T-helper 2 cell treated with Interferon-gamma antibody and Interleukin-4, amounts not matched to agents 5 μg/mL and 100 μg/mL, for 36 hours (primary cell): ENCODE results near the gene METTL13.
"Not testable (repeated sequence)": the region's sequence is repeated elsewhere in the genome, so short reads cannot be mapped to it uniquely, and the experiment has no call there.

Source experiments
- DNase-seq: peaks from one replicate; pipeline ENCODE4 v3.0.0; 2021; ENCODE audit warnings: low spot score
- H3K27ac Mint-ChIP-seq: one replicate; pipeline ENCODE4 v1.8.0; 2021; ENCODE audit warnings: mild to moderate bottlenecking, mixed read lengths
- H3K27me3 Mint-ChIP-seq: one replicate; pipeline ENCODE4 v1.8.0; 2021; ENCODE audit warnings: low read depth, mixed read lengths
- H3K36me3 Mint-ChIP-seq: one replicate; pipeline ENCODE4 v1.8.0; 2021; ENCODE audit warnings: low read depth, mixed read lengths
- H3K4me1 Mint-ChIP-seq: one replicate; pipeline ENCODE4 v1.8.0; 2021; ENCODE audit warnings: low read depth, mixed read lengths
- H3K4me3 Mint-ChIP-seq: one replicate; pipeline ENCODE4 v1.8.0; 2022; ENCODE audit warnings: mild to moderate bottlenecking, moderate library complexity, mixed read lengths
- H3K9me3 Mint-ChIP-seq: one replicate; pipeline ENCODE4 v1.8.0; 2021; ENCODE audit warnings: mixed read lengths

METTL13 gene

DNA sequence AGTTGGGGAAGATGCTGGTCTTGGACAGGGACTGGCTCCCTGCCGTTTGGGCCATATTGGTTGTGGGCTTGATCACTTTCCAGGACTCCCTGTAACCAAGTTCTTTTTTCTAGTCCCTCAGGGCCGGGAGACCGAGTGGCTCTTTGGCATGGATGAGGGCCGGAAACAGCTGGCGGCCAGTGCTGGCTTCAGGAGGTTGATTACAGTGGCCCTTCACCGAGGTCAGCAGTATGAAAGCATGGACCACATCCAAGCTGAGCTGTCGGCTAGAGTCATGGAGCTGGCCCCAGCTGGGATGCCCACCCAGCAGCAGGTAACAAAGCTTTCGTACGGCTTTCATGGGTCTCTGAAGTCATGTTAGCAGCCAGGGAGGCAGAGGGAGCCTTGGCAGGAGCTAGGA, 4.3 kb downstream of the METTL13 start:
- peak overlapping the region; percentile 64 for H3K4me3 Mint-ChIP-seq
- no peaks in the 10 kb centered on the region for H3K27me3 Mint-ChIP-seq
- peaks cover 36% of the 10 kb centered on the region for H3K4me1 Mint-ChIP-seq
- H3K36me3 Mint-ChIP-seq, result peaks cover 66% of the 10 kb centered on the region
- no peak for DNase-seq
- no peak overlapping the region for H3K27ac Mint-ChIP-seq
- H3K9me3 Mint-ChIP-seq, result no peaks in the 10 kb centered on the region

- Mint-ChIP-seq H3K27me3 (no peaks in the 10 kb centered on the region), H3K36me3 (peaks cover 68% of the 10 kb centered on the region), H3K4me1 (peaks cover 34% of the 10 kb centered on the region), H3K4me3 (no peak overlapping the region), H3K27ac (no peak overlapping the region), H3K9me3 (no peaks in the 10 kb centered on the region)
- no peak for DNase-seq
These were observed 5.1 kb downstream of the METTL13 start for GRCh38 chr1:171786534-171786933.

GRCh38 chr1:171787686-171788480, 6.4 kb downstream of the METTL13 start:
- Mint-ChIP-seq H3K9me3 (no peaks in the 10 kb centered on the region), H3K27me3 (no peaks in the 10 kb centered on the region), H3K4me1 (peaks cover 29% of the 10 kb centered on the region), H3K27ac (no peak overlapping the region), H3K36me3 (peaks cover 75% of the 10 kb centered on the region), H3K4me3 (no peak overlapping the region)
- DNase-seq, result no peak

DNA sequence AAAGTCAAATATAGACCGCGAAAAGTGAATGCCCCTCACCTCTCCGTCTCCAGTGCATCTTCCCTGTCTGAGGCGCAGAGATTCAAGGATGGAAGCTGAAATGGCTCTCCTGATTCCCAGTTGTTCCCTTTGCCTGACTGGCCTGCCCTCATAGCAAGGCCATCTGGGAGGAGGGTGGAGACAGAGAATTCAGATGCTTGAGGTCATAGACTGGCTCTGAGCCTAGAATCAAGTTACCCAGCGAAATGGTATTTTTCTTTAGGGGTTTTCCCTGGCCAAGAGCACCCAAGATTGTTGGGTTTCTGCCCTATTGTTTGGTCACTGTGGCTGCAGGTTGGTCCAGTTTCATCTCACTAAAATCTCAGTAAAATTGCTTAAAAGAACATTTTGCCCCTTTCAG, 7.2 kb downstream of the METTL13 start:
- Mint-ChIP-seq H3K27ac (no peak overlapping the region), H3K9me3 (no peaks in the 10 kb centered on the region), H3K4me3 (no peak overlapping the region), H3K27me3 (no peaks in the 10 kb centered on the region), H3K4me1 (peaks cover 22% of the 10 kb centered on the region), H3K36me3 (peaks cover 75% of the 10 kb centered on the region)
- no peak for DNase-seq

DNA sequence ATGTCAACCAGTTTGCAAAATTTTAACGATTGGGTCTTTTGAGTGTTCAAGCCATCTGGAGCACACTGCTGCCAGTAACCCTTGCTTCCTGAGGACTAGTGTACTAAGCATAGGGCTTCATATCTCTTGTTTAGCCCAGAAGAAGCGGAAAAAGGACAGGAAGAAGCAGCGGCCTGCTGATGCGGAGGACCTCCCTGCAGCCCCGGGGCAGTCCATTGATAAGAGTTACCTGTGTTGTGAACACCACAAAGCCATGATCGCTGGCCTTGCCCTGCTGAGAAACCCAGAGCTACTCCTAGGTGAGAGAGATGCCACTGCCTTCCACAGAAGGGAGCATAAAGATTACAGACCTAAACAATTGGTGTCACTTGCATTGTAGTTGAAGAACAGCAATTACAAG, 8.9 kb downstream of the METTL13 start:
- Mint-ChIP-seq H3K36me3 (peaks cover 77% of the 10 kb centered on the region), H3K27me3 (no peaks in the 10 kb centered on the region), H3K9me3 (no peaks in the 10 kb centered on the region), H3K27ac (no peak overlapping the region), H3K4me1 (peaks cover 19% of the 10 kb centered on the region), H3K4me3 (no peak overlapping the region)
- DNase-seq, result no peak

- Mint-ChIP-seq H3K9me3 (no peaks in the 10 kb centered on the region), H3K4me1 (peaks cover 11% of the 10 kb centered on the region), H3K27me3 (no peaks in the 10 kb centered on the region), H3K36me3 (peaks cover 78% of the 10 kb centered on the region), H3K4me3 (no peak overlapping the region), H3K27ac (no peak overlapping the region)
- DNase-seq, result no peak
These were observed 11.4 kb downstream of the METTL13 start for GRCh38 chr1:171792656-171793369.

GRCh38 chr1:171793636-171794035, 12.2 kb downstream of the METTL13 start:
- Mint-ChIP-seq H3K4me1 (peaks cover 11% of the 10 kb centered on the region), H3K27me3 (no peaks in the 10 kb centered on the region), H3K4me3 (peak overlapping the region; percentile 26), H3K27ac (peak overlapping the region; percentile 78), H3K36me3 (peaks cover 77% of the 10 kb centered on the region), H3K9me3 (no peaks in the 10 kb centered on the region)
- DNase-seq, result no peak

DNA sequence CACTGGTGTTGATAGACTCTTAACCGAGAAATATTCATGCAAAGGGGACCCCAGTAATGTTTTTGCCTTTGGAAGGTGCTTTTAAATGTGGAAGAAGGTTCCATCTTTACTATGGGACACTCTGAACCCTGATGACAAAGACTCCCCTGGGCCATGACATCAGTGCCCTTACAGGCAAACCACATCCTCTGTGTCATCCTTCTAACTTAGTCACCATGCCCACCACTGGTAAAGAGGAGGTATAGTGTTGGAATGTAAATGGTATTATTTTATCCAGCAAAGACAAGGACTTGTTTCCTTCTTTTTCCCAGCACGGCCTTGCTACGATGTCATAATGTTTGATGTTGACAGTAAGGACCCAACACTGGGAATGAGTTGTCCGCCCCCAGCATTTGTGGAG, 12.6 kb downstream of the METTL13 start:
- H3K9me3 Mint-ChIP-seq, result no peaks in the 10 kb centered on the region
- peak overlapping the region; percentile 78 for H3K27ac Mint-ChIP-seq
- peaks cover 73% of the 10 kb centered on the region for H3K36me3 Mint-ChIP-seq
- H3K4me3 Mint-ChIP-seq, result peak overlapping the region; percentile 26
- H3K27me3 Mint-ChIP-seq, result no peaks in the 10 kb centered on the region
- peak; percentile 71 for DNase-seq
- H3K4me1 Mint-ChIP-seq, result peaks cover 11% of the 10 kb centered on the region

GRCh38 chr1:171796592-171796991, 15.1 kb downstream of the METTL13 start:
- Mint-ChIP-seq H3K27ac (no peak overlapping the region), H3K4me1 (peaks cover 10% of the 10 kb centered on the region), H3K27me3 (no peaks in the 10 kb centered on the region), H3K4me3 (no peak overlapping the region), H3K9me3 (no peaks in the 10 kb centered on the region), H3K36me3 (peaks cover 60% of the 10 kb centered on the region)
- no peak for DNase-seq

DNA sequence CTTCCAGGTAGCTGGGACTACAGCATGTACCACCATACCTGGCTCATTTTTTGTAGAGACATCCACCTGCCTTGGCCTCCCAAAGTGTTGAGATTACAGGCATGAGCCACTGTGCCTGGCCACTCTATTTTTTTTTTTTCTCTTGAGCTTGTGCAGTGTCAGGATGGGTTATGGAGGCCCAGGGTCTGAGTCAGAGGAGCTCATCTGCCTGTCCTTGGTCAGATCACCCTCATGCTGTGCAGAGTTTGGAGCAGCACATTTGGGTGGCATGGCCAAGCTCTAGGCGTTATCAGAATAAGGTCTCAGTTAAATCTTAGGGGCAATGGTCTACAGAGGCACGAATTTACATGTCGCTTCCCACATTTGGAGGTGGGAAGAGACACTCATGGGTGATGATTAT, 16.9 kb downstream of the METTL13 start:
- H3K27ac Mint-ChIP-seq, result no peak overlapping the region
- H3K9me3 Mint-ChIP-seq, result no peaks in the 10 kb centered on the region
- no peak overlapping the region for H3K4me3 Mint-ChIP-seq
- no peaks in the 10 kb centered on the region for H3K27me3 Mint-ChIP-seq
- peaks cover 10% of the 10 kb centered on the region for H3K4me1 Mint-ChIP-seq
- no peak for DNase-seq
- peaks cover 47% of the 10 kb centered on the region for H3K36me3 Mint-ChIP-seq

- H3K27me3 Mint-ChIP-seq, result no peaks in the 10 kb centered on the region
- no peaks in the 10 kb centered on the region for H3K9me3 Mint-ChIP-seq
- no peak for DNase-seq
- no peak overlapping the region for H3K27ac Mint-ChIP-seq
- no peak overlapping the region for H3K4me3 Mint-ChIP-seq
- peaks cover 43% of the 10 kb centered on the region for H3K36me3 Mint-ChIP-seq
- peaks cover 8% of the 10 kb centered on the region for H3K4me1 Mint-ChIP-seq
These were observed 17.3 kb downstream of the METTL13 start for GRCh38 chr1:171798765-171799164.

GRCh38 chr1:171799166-171799565, 17.7 kb downstream of the METTL13 start:
- Mint-ChIP-seq H3K9me3 (no peaks in the 10 kb centered on the region), H3K27ac (no peak overlapping the region), H3K4me1 (peaks cover 4% of the 10 kb centered on the region), H3K27me3 (no peaks in the 10 kb centered on the region), H3K36me3 (peaks cover 39% of the 10 kb centered on the region), H3K4me3 (no peak overlapping the region)
- no peak for DNase-seq

GRCh38 chr1:171799698-171800097, 18.2 kb downstream of the METTL13 start:
- H3K36me3 Mint-ChIP-seq, result peaks cover 34% of the 10 kb centered on the region
- H3K4me3 Mint-ChIP-seq, DNase-seq, H3K9me3 Mint-ChIP-seq, H3K27ac Mint-ChIP-seq, H3K27me3 Mint-ChIP-seq, H3K4me1 Mint-ChIP-seq: not testable (repeated sequence)

DNA sequence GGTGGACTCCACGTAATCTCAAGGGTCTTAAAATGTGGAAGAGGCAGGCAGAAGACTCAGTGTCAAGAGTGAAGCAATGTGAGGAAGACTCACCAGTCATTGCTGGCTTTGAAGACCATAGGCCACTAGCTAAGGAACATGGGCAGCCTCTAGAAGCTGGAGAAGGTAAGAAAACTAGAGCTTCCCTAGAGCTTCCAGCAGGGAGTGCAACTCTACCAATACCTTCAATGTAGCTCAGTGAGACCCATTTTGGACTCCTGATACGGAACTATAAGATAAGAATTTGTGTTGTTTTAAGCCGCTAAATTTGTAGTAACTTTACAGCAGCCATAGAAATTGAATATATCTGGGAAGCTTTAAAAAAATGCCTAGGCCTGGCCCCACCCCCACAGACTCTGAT, 18.9 kb downstream of the METTL13 start:
- DNase-seq, result no peak

More for the DNA sequence above, 18.9 kb downstream of the METTL13 start:
- Mint-ChIP-seq H3K4me1 (peaks cover 1% of the 10 kb centered on the region), H3K36me3 (peaks cover 30% of the 10 kb centered on the region), H3K27ac (no peak overlapping the region), H3K4me3 (no peak overlapping the region), H3K27me3 (no peaks in the 10 kb centered on the region), H3K9me3 (no peaks in the 10 kb centered on the region)
